HUES64 (cell line): ENCODE results near the gene HNRNPF.

Experiments
- H3K27ac ChIP-seq: 2 replicates; pipeline ENCODE4 v1.7.0; 2013; ENCODE audit warnings: low read depth, low read length, inconsistent platforms
- H3K27me3 ChIP-seq: 2 replicates; pipeline ENCODE4 v1.6.1; 2013; ENCODE audit warnings: mild to moderate bottlenecking, low read length; ENCODE audit not compliant: insufficient read depth
- H3K36me3 ChIP-seq: 2 replicates; pipeline ENCODE4 v1.6.1; 2013; ENCODE audit warnings: mild to moderate bottlenecking, low read length; ENCODE audit not compliant: insufficient read depth
- H3K4me1 ChIP-seq: 2 replicates; pipeline ENCODE4 v1.6.1; 2013; ENCODE audit warnings: mild to moderate bottlenecking, low read length, moderate library complexity; ENCODE audit not compliant: insufficient read depth
- H3K4me3 ChIP-seq: 2 replicates; pipeline ENCODE4 v1.5.1; 2013; ENCODE audit warnings: mild to moderate bottlenecking, low read length, moderate library complexity
- H3K9ac ChIP-seq: 2 replicates; pipeline ENCODE4 v1.6.1; 2013; ENCODE audit warnings: mild to moderate bottlenecking, low read depth, low read length
- H3K9me3 ChIP-seq: 2 replicates; pipeline ENCODE4 v1.6.1; 2013; ENCODE audit warnings: low read depth, low read length; ENCODE audit not compliant: insufficient read depth
- WGBS: fragments of 150-250, 120-280 bp; methylation state at CpG from one replicate; pipeline ENCODE4 v1.1.7; 2013; ENCODE audit warnings: missing lambda C conversion rate; 5-methylcytosine and 5-hydroxymethylcytosine counted together

HNRNPF gene

DNA sequence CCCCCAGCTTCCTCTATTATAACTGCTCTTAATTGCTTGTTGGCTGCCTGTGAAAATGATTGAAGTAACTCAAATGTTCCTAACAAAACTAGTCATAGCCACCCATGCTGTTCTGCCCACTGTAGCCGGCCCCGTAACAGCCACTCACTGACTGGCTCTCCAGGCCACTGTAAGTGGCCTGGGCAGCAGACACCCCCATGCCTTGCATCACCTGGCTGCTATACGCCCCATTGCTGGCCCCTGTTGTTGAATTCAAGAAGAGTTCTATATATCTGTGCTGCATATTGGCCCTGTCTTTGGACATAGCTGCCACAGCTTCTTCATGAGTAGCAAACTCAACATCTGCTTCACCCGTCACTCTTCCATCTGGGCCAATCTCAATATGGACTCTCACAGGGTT is 22.4 kb downstream of the HNRNPF start:
- Histone ChIP-seq H3K27me3 (no peaks in the 10 kb centered on the region), H3K9ac (no peak overlapping the region), H3K9me3 (no peaks in the 10 kb centered on the region), H3K4me3 (no peak overlapping the region), H3K36me3 (peaks cover 63% of the 10 kb centered on the region), H3K27ac (no peak overlapping the region), H3K4me1 (no peaks in the 10 kb centered on the region)
- 94% methylated on average over 4 of the region's 4 CpGs for WGBS

GRCh38 chr10:43385412-43386004 is 23.5 kb downstream of the HNRNPF start:
- 94% methylated on average over 3 of the region's 5 CpGs for WGBS
- peaks cover 54% of the 10 kb centered on the region for H3K36me3 ChIP-seq
- no peak overlapping the region for H3K27ac ChIP-seq
- H3K9me3 ChIP-seq = no peaks in the 10 kb centered on the region
- no peak overlapping the region for H3K9ac ChIP-seq
- H3K27me3 ChIP-seq = no peaks in the 10 kb centered on the region
- H3K4me1 ChIP-seq = no peaks in the 10 kb centered on the region
- no peak overlapping the region for H3K4me3 ChIP-seq

GRCh38 chr10:43384252-43385221 is 24.4 kb downstream of the HNRNPF start:
- H3K4me1 ChIP-seq = no peaks in the 10 kb centered on the region
- H3K36me3 ChIP-seq = peaks cover 44% of the 10 kb centered on the region
- no peaks in the 10 kb centered on the region for H3K9me3 ChIP-seq
- H3K4me3 ChIP-seq = no peak overlapping the region
- WGBS = 90% methylated on average over 10 of the region's 10 CpGs
- no peak overlapping the region for H3K27ac ChIP-seq
- no peaks in the 10 kb centered on the region for H3K27me3 ChIP-seq
- H3K9ac ChIP-seq = no peak overlapping the region

- whole genome bisulfite sequencing = 84% methylated on average over 14 of the region's 14 CpGs
- Histone ChIP-seq H3K4me3 (no peak overlapping the region), H3K9ac (no peak overlapping the region), H3K36me3 (peaks cover 33% of the 10 kb centered on the region), H3K27ac (no peak overlapping the region), H3K27me3 (no peaks in the 10 kb centered on the region), H3K9me3 (no peaks in the 10 kb centered on the region), H3K4me1 (no peaks in the 10 kb centered on the region)
These were observed 25.6 kb downstream of the HNRNPF start for GRCh38 chr10:43383204-43383971.

DNA sequence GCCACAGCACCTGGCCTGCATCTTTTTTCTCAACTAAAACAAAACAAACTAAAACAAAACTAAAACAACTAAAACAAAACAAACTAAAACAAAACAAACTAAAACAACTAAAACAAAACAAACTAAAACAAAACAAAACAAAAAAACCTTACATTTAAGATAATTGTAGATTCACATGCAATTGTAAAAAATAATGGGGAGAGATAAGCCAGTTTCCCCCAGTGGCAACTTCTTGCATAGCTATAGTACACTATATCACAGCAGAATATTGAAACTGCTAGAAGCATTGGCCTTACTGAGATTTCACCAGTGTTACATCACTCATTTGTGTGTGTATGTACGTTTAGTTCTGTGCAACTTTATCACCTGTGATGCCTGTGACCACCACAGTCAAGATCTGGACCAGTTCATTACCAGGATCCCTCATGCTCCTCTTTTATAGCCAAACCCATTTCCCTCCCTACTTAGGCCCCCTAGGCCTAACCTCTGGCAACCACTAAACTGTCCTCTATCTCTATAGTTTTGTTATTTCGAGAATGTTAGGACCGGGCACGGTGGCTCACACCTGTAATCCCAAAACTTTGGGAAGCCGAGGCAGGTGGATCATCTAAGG is 28.3 kb downstream of the HNRNPF start:
- Histone ChIP-seq H3K4me1 (peaks cover 9% of the 10 kb centered on the region; the same call in 1 of the 2 replicates), H3K9me3 (no peaks in the 10 kb centered on the region), H3K9ac (no peak overlapping the region), H3K36me3 (peaks cover 6% of the 10 kb centered on the region; the same call in 1 of the 2 replicates), H3K27me3 (no peaks in the 10 kb centered on the region), H3K27ac (no peak overlapping the region), H3K4me3 (no peak overlapping the region)
- 91% methylated on average over 5 of the region's 5 CpGs for WGBS

GRCh38 chr10:43377424-43377883 is 31.5 kb downstream of the HNRNPF start:
- Histone ChIP-seq H3K27ac (no peak overlapping the region), H3K4me1 (peaks cover 22% of the 10 kb centered on the region), H3K9me3 (no peaks in the 10 kb centered on the region), H3K4me3 (no peak overlapping the region), H3K27me3 (no peaks in the 10 kb centered on the region), H3K36me3 (no peaks in the 10 kb centered on the region), H3K9ac (no peak overlapping the region)
- 71% methylated on average over 13 of the region's 13 CpGs for WGBS

DNA sequence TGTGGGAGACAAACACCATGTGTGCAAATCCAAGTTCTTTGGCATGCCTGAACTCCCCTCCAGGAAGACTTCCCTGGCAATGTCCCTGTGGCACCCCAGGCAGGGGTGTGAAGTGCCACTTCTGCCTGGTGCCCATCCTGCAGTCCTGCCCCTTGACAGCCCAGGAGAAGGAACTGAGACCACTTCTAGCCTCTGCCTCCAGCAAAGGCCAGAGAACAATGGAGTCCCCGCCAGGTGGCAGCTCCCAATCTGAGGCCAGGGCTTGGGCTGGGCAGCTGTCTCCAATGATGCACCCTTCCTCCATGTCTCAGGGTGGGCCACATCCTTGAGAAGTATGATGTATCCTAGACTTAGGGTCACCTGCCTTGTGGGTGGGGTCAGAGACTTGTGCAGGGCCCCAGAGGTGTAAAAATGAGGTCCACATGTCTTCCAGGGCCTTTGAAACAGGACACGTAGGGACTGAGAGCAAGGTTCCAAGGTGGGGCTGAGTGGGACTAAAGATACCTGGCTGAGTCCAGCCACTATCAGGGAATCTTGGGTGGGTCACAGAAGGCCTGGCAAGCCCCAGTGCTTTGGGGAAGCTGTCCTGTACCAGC is 32.1 kb downstream of the HNRNPF start:
- H3K4me1 ChIP-seq = peaks cover 22% of the 10 kb centered on the region
- 65% methylated on average over 2 of the region's 2 CpGs for WGBS
- H3K9me3 ChIP-seq = no peaks in the 10 kb centered on the region
- no peak overlapping the region for H3K27ac ChIP-seq
- H3K4me3 ChIP-seq = no peak overlapping the region
- H3K27me3 ChIP-seq = no peaks in the 10 kb centered on the region
- H3K9ac ChIP-seq = no peak overlapping the region
- no peaks in the 10 kb centered on the region for H3K36me3 ChIP-seq

DNA sequence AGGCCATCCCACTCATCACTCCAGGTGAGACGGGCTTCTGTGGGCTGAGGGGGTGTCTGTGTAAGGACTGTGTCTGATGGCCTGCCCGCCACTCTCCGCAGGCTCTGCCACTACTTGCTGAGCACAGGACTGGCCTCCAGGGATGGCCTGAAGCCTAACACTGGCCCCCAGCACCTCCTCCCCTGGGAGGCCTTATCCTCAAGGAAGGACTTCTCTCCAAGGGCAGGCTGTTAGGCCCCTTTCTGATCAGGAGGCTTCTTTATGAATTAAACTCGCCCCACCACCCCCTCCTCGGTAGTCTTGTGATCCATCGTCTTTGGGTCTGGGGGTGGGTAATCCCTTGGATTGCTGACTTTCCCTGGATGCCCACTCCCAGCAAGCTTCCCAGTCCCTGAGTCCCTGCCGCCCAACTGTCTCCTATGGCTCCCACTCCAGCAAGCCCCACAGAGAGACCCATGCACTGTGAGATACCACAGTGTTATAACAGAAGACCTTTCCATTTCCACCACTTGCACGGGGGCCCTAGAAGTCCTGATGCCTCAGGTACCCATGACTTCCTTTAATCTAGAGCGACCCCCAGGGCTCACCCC is 32.8 kb downstream of the HNRNPF start:
- Histone ChIP-seq H3K36me3 (no peaks in the 10 kb centered on the region), H3K9me3 (no peaks in the 10 kb centered on the region), H3K27me3 (no peaks in the 10 kb centered on the region), H3K4me3 (no peak overlapping the region), H3K27ac (no peak overlapping the region), H3K9ac (no peak overlapping the region), H3K4me1 (peaks cover 22% of the 10 kb centered on the region)
- 95% methylated on average over 6 of the region's 9 CpGs for WGBS

- Histone ChIP-seq H3K27ac (no peak overlapping the region), H3K9me3 (no peaks in the 10 kb centered on the region), H3K27me3 (no peaks in the 10 kb centered on the region), H3K4me1 (peaks cover 22% of the 10 kb centered on the region), H3K4me3 (no peak overlapping the region), H3K36me3 (no peaks in the 10 kb centered on the region), H3K9ac (no peak overlapping the region)
- 87% methylated on average over 12 of the region's 12 CpGs for WGBS
These were observed 33.5 kb downstream of the HNRNPF start for GRCh38 chr10:43375401-43376020.

- WGBS = 85% methylated on average over 3 of the region's 3 CpGs
- Histone ChIP-seq H3K4me1 (peaks cover 22% of the 10 kb centered on the region), H3K27ac (no peak overlapping the region), H3K9me3 (no peaks in the 10 kb centered on the region), H3K36me3 (no peaks in the 10 kb centered on the region), H3K9ac (no peak overlapping the region), H3K4me3 (no peak overlapping the region), H3K27me3 (no peaks in the 10 kb centered on the region)
These were observed 34.8 kb downstream of the HNRNPF start for GRCh38 chr10:43374194-43374593.
